ENCODE results near the gene MAD1L1. TPM values are rescaled to one million over a fixed set of nuclear protein-coding genes. Genes with fewer than 3 reads are reported as not detected.
"Not testable (repeated sequence)": the region's sequence is repeated elsewhere in the genome, so short reads cannot be mapped to it uniquely, and the experiment has no call there.

The MAD1L1 gene
- total RNA-seq, 1 donor from 2014 or later, result 57.6 TPM

- H3K4me1 Mint-ChIP-seq (ENCODE audit: low read depth, unreplicated experiment), result no peaks in the 10 kb centered on the region
Observed at GRCh38 chr7:1883031-1883761, 349.5 kb downstream of the MAD1L1 start.

GRCh38 chr7:1882451-1882850 lies 350.3 kb downstream of the MAD1L1 start:
- H3K4me3 Mint-ChIP-seq (ENCODE audit: unreplicated experiment), result no peak overlapping the region
- DNase-seq, result peak; percentile 10
- no peak for TF ChIP-seq CTCF (IDR thresholded peaks at IDR 0.05; ENCODE audit: partially characterized antibody, unreplicated experiment)
- H3K27ac Mint-ChIP-seq (ENCODE audit: unreplicated experiment), result no peak overlapping the region
- no peaks in the 10 kb centered on the region for H3K36me3 Mint-ChIP-seq (ENCODE audit: unreplicated experiment)
- H3K4me1 Mint-ChIP-seq (ENCODE audit: low read depth, unreplicated experiment), result no peaks in the 10 kb centered on the region
- H3K9me3 Mint-ChIP-seq (ENCODE audit: unreplicated experiment), result peaks cover 9% of the 10 kb centered on the region
- H3K27me3 Mint-ChIP-seq (ENCODE audit: unreplicated experiment), result peaks cover 5% of the 10 kb centered on the region

More at GRCh38 chr7:1883031-1883761, 349.5 kb downstream of the MAD1L1 start:
- Mint-ChIP-seq H3K9me3 (ENCODE audit: unreplicated experiment) (peaks cover 9% of the 10 kb centered on the region), H3K27ac (ENCODE audit: unreplicated experiment) (no peak overlapping the region), H3K27me3 (ENCODE audit: unreplicated experiment) (peaks cover 11% of the 10 kb centered on the region), H3K36me3 (ENCODE audit: unreplicated experiment) (no peaks in the 10 kb centered on the region), H3K4me3 (ENCODE audit: unreplicated experiment) (no peak overlapping the region)
- peak; percentile 14 for DNase-seq
- TF ChIP-seq CTCF (IDR thresholded peaks at IDR 0.05; ENCODE audit: partially characterized antibody, unreplicated experiment), result no peak

- Mint-ChIP-seq H3K4me3 (ENCODE audit: unreplicated experiment) (no peak overlapping the region), H3K36me3 (ENCODE audit: unreplicated experiment) (no peaks in the 10 kb centered on the region), H3K27ac (ENCODE audit: unreplicated experiment) (no peak overlapping the region), H3K27me3 (ENCODE audit: unreplicated experiment) (peaks cover 5% of the 10 kb centered on the region), H3K9me3 (ENCODE audit: unreplicated experiment) (peaks cover 7% of the 10 kb centered on the region), H3K4me1 (ENCODE audit: low read depth, unreplicated experiment) (no peaks in the 10 kb centered on the region)
- no peak for DNase-seq
- TF ChIP-seq CTCF (IDR thresholded peaks at IDR 0.05; ENCODE audit: partially characterized antibody, unreplicated experiment), result no peak
Observed at GRCh38 chr7:1881946-1882345, 350.8 kb downstream of the MAD1L1 start.

- H3K4me1 Mint-ChIP-seq (ENCODE audit: low read depth, unreplicated experiment); DNase-seq; H3K27me3 Mint-ChIP-seq (ENCODE audit: unreplicated experiment); H3K9me3 Mint-ChIP-seq (ENCODE audit: unreplicated experiment); H3K27ac Mint-ChIP-seq (ENCODE audit: unreplicated experiment); H3K36me3 Mint-ChIP-seq (ENCODE audit: unreplicated experiment); H3K4me3 Mint-ChIP-seq (ENCODE audit: unreplicated experiment): not testable (repeated sequence)
Observed at GRCh38 chr7:1876641-1877040, 356.1 kb downstream of the MAD1L1 start.

- not testable (repeated sequence) for DNase-seq; H3K36me3 Mint-ChIP-seq (ENCODE audit: unreplicated experiment); H3K27ac Mint-ChIP-seq (ENCODE audit: unreplicated experiment); H3K4me1 Mint-ChIP-seq (ENCODE audit: low read depth, unreplicated experiment); H3K4me3 Mint-ChIP-seq (ENCODE audit: unreplicated experiment)
- TF ChIP-seq CTCF (IDR thresholded peaks at IDR 0.05; ENCODE audit: partially characterized antibody, unreplicated experiment), result peak; percentile 35
- H3K9me3 Mint-ChIP-seq (ENCODE audit: unreplicated experiment), result peaks cover 14% of the 10 kb centered on the region
- H3K27me3 Mint-ChIP-seq (ENCODE audit: unreplicated experiment), result peaks cover 15% of the 10 kb centered on the region
Observed at GRCh38 chr7:1875392-1876199, 357.1 kb downstream of the MAD1L1 start.

GRCh38 chr7:1874590-1875391 lies 358.0 kb downstream of the MAD1L1 start:
- not testable (repeated sequence) for DNase-seq; H3K4me1 Mint-ChIP-seq (ENCODE audit: low read depth, unreplicated experiment); H3K36me3 Mint-ChIP-seq (ENCODE audit: unreplicated experiment); H3K4me3 Mint-ChIP-seq (ENCODE audit: unreplicated experiment)
- Mint-ChIP-seq H3K27ac (ENCODE audit: unreplicated experiment) (peak overlapping the region; percentile 22), H3K27me3 (ENCODE audit: unreplicated experiment) (peaks cover 21% of the 10 kb centered on the region), H3K9me3 (ENCODE audit: unreplicated experiment) (peaks cover 21% of the 10 kb centered on the region)
